Loucy (cell line): ENCODE results near the gene C7orf25.

Experiments
- H2AFZ ChIP-seq: fragments of 200-600 bp; sonication (generic); 2 replicates; pipeline ENCODE4 v1.6.0; 2016; ENCODE audit warnings: antibody characterized with exemption, mild to moderate bottlenecking, low read length, moderate library complexity
- H3F3A ChIP-seq: fragments of 200-600 bp; 2 replicates; pipeline ENCODE4 v1.6.0; 2016; ENCODE audit warnings: antibody characterized with exemption, low read depth, mild to moderate bottlenecking
- H3K27me3 ChIP-seq: fragments of 200-600 bp; sonication (generic); 2 replicates; pipeline ENCODE4 v1.6.1; 2014; ENCODE audit warnings: low read length, mild to moderate bottlenecking; ENCODE audit not compliant: insufficient read depth, poor library complexity, severe bottlenecking
- H3K36me3 ChIP-seq: fragments of 200-600 bp; sonication (generic); 2 replicates; pipeline ENCODE4 v1.6.1; 2016; ENCODE audit warnings: low read length; ENCODE audit not compliant: insufficient read depth
- H3K4me1 ChIP-seq: fragments of 200-600 bp; sonication (generic); 2 replicates; pipeline ENCODE4 v1.5.1; 2014; ENCODE audit warnings: low read length, mild to moderate bottlenecking; ENCODE audit not compliant: insufficient read depth, poor library complexity, severe bottlenecking
- H3K4me2 ChIP-seq: fragments of 200-600 bp; sonication (generic); 2 replicates; pipeline ENCODE4 v1.6.0; 2014; ENCODE audit warnings: antibody characterized with exemption, low read length, low read depth, mild to moderate bottlenecking; ENCODE audit not compliant: poor library complexity, severe bottlenecking
- H3K4me3 ChIP-seq: fragments of 200-600 bp; sonication (generic); 2 replicates; pipeline ENCODE4 v1.5.1; 2014; ENCODE audit warnings: low read length, mild to moderate bottlenecking, mixed read lengths; ENCODE audit not compliant: poor library complexity, severe bottlenecking
- H3K79me2 ChIP-seq: fragments of 200-600 bp; sonication (generic); 2 replicates; pipeline ENCODE4 v1.6.1; 2014; ENCODE audit warnings: low read length; ENCODE audit not compliant: insufficient read depth
- H3K9ac ChIP-seq: fragments of 200-600 bp; sonication (generic); 2 replicates; pipeline ENCODE4 v1.6.0; 2014; ENCODE audit warnings: mild to moderate bottlenecking, low read depth, low read length, moderate library complexity; ENCODE audit not compliant: poor library complexity, severe bottlenecking
- H3K9me2 ChIP-seq: fragments of 200-600 bp; sonication (generic); replicated peaks from 2 replicates; pipeline ENCODE4 v1.6.1; 2016; ENCODE audit warnings: low read depth, low read length, mixed read lengths
- H3K9me3 ChIP-seq: fragments of 200-600 bp; sonication (generic); 2 replicates; pipeline ENCODE4 v1.6.1; 2014; ENCODE audit warnings: mild to moderate bottlenecking, antibody characterized with exemption, low read length, low read depth; ENCODE audit not compliant: insufficient read depth
- H4K20me1 ChIP-seq: fragments of 200-600 bp; sonication (generic); 2 replicates; pipeline ENCODE4 v1.6.0; 2014; ENCODE audit warnings: antibody characterized with exemption, low read length, mild to moderate bottlenecking; ENCODE audit not compliant: insufficient read depth, poor library complexity, severe bottlenecking
- CTCF ChIP-seq: fragments of 200-600 bp; sonication (generic); conservative IDR thresholded peaks from 2 replicates; pipeline ENCODE4 v1.5.1; 2014; ENCODE audit warnings: mild to moderate bottlenecking, antibody characterized with exemption, low read length
- EZH2phosphoT487 ChIP-seq: fragments of 200-600 bp; IDR thresholded peaks from 2 replicates; pipeline ENCODE4 v1.6.1; 2018; ENCODE audit warnings: antibody characterized with exemption, mild to moderate bottlenecking, moderate library complexity, borderline replicate concordance

The C7orf25 gene

GRCh38 chr7:42930889-42931288 lies 19.0 kb upstream of the C7orf25 start:
- Histone ChIP-seq H3K9me3 (no peaks in the 10 kb centered on the region), H3K4me1 (peaks cover 72% of the 10 kb centered on the region), H2AFZ (no peak overlapping the region), H3K4me2 (peak overlapping the region; percentile 100), H3K27me3 (no peaks in the 10 kb centered on the region), H3K9me2 (no peaks in the 10 kb centered on the region), H3K9ac (peak overlapping the region; percentile 93), H3K79me2 (peaks cover 97% of the 10 kb centered on the region), H3F3A (no peaks in the 10 kb centered on the region), H3K36me3 (peaks cover 13% of the 10 kb centered on the region), H4K20me1 (peaks cover 68% of the 10 kb centered on the region), H3K4me3 (peak overlapping the region; percentile 90)
- no peak for TF ChIP-seq EZH2phosphoT487
- TF ChIP-seq CTCF = no peak

DNA sequence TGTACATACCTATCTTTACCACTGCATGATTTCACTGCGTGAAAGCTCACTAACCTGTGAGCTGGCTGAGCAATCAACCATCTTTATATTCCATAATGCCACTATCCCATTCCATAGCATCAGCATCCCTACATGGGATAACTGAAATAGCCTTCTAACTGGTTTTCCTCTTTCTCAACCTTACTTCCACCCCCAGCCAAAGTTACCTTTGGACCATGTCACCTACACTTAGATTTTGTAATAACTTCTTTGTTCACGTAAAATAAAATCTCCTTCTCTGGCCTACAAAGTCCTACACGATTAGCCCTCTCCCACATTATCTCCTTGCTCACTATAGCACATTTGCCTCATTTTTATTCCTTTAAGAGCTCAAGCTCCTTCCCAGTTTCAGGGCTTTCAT lies 17.6 kb upstream of the C7orf25 start:
- peak overlapping the region; percentile 100 for H3K4me2 ChIP-seq
- no peaks in the 10 kb centered on the region for H3K9me2 ChIP-seq
- peak overlapping the region; percentile 90 for H3K4me3 ChIP-seq
- peaks cover 27% of the 10 kb centered on the region for H3K36me3 ChIP-seq
- H3K79me2 ChIP-seq = peaks cover 97% of the 10 kb centered on the region
- H4K20me1 ChIP-seq = peaks cover 66% of the 10 kb centered on the region
- no peak overlapping the region for H2AFZ ChIP-seq
- H3F3A ChIP-seq = no peaks in the 10 kb centered on the region
- no peaks in the 10 kb centered on the region for H3K9me3 ChIP-seq
- peak overlapping the region; percentile 93 for H3K9ac ChIP-seq
- peaks cover 71% of the 10 kb centered on the region for H3K4me1 ChIP-seq
- no peak for TF ChIP-seq EZH2phosphoT487
- TF ChIP-seq CTCF = no peak
- no peaks in the 10 kb centered on the region for H3K27me3 ChIP-seq

GRCh38 chr7:42928754-42929153 lies 16.9 kb upstream of the C7orf25 start:
- Histone ChIP-seq H3K27me3 (no peaks in the 10 kb centered on the region), H3K9me2 (no peaks in the 10 kb centered on the region), H3K4me2 (peak overlapping the region; percentile 100), H3K36me3 (peaks cover 31% of the 10 kb centered on the region), H3K9ac (peak overlapping the region; percentile 93), H3K4me1 (peaks cover 67% of the 10 kb centered on the region), H4K20me1 (peaks cover 66% of the 10 kb centered on the region), H3K4me3 (peak overlapping the region; percentile 90), H2AFZ (no peak overlapping the region), H3K9me3 (no peaks in the 10 kb centered on the region), H3F3A (no peaks in the 10 kb centered on the region), H3K79me2 (peaks cover 93% of the 10 kb centered on the region)
- TF ChIP-seq CTCF = no peak
- no peak for TF ChIP-seq EZH2phosphoT487
